Fibroblast of lung (primary cell): ENCODE results near the gene PRCD. TPM values are rescaled to one million over a fixed set of nuclear protein-coding genes. Genes with fewer than 3 reads are reported as not detected.
"Not testable (repeated sequence)": the region's sequence is repeated elsewhere in the genome, so short reads cannot be mapped to it uniquely, and the experiment has no call there.

Experiments
- DNase-seq, 2 donors: peaks; one replicate each; pipeline versions ENCODE4 v3.0.0 to v3.0.0-alpha.2; 2010; ENCODE audit warnings: low read depth in 2 of 2
- H2AFZ ChIP-seq: 2 replicates; pipeline ENCODE4 v1.5.1; 2012; ENCODE audit warnings: low read length, control low read depth, inconsistent platforms
- H3K27ac ChIP-seq: 2 replicates; pipeline ENCODE4 v1.5.1; 2011; ENCODE audit warnings: low read length, control low read depth; ENCODE audit not compliant: insufficient read depth
- H3K27me3 ChIP-seq: 2 replicates; pipeline ENCODE4 v1.5.1; 2011; ENCODE audit warnings: mild to moderate bottlenecking, low read length; ENCODE audit not compliant: control insufficient read depth, insufficient read depth
- H3K36me3 ChIP-seq: 2 replicates; pipeline ENCODE4 v1.5.1; 2011; ENCODE audit warnings: low read length; ENCODE audit not compliant: control insufficient read depth, insufficient read depth
- H3K4me1 ChIP-seq: 2 replicates; pipeline ENCODE4 v1.5.1; 2011; ENCODE audit warnings: low read length; ENCODE audit not compliant: control insufficient read depth, insufficient read depth; ENCODE audit errors: extremely low read depth
- H3K4me2 ChIP-seq: 2 replicates; pipeline ENCODE4 v1.5.1; 2011; ENCODE audit warnings: low read length, control low read depth; ENCODE audit not compliant: insufficient read depth; ENCODE audit errors: extremely low read depth
- H3K4me3 ChIP-seq, 4 experiments: fragments of 200-600 bp in 1 of 4; sonication (generic) in 1 of 4; replicated peaks in 1 of 4; 2 replicates each; pipeline ENCODE4 v1.5.1; 2011 to 2016; ENCODE audit warnings: low read length in 4 of 4, low read depth in 3 of 4, mild to moderate bottlenecking in 3 of 4, control low read depth in 2 of 4, inconsistent platforms in 1 of 4, mixed read lengths in 1 of 4; ENCODE audit not compliant: insufficient read depth in 1 of 4; ENCODE audit errors: control extremely low read depth in 1 of 4
- H3K79me2 ChIP-seq: 2 replicates; pipeline ENCODE4 v1.5.1; 2012; ENCODE audit warnings: mild to moderate bottlenecking, low read length, inconsistent platforms; ENCODE audit not compliant: control insufficient read depth, insufficient read depth
- H3K9ac ChIP-seq: 2 replicates; pipeline ENCODE4 v1.5.1; 2011; ENCODE audit warnings: mild to moderate bottlenecking, low read length, control low read depth; ENCODE audit not compliant: insufficient read depth
- H3K9me3 ChIP-seq: 2 replicates; pipeline ENCODE4 v1.5.1; 2012; ENCODE audit warnings: low read depth, low read length; ENCODE audit not compliant: control insufficient read depth, insufficient read depth
- H4K20me1 ChIP-seq: 2 replicates; pipeline ENCODE4 v1.5.1; 2011; ENCODE audit warnings: low read length; ENCODE audit not compliant: control insufficient read depth, insufficient read depth; ENCODE audit errors: extremely low read depth
- EZH2 ChIP-seq: IDR thresholded peaks from 2 replicates; pipeline ENCODE4 v1.5.1; 2012; ENCODE audit warnings: low read length, control low read depth, mild to moderate bottlenecking; ENCODE audit errors: missing control alignments
- polyA plus RNA-seq, 2 donors: library from polyadenylated mRNA; depleted of rRNA in 1 of 2; stranded (reverse) in 1 of 2; unstranded in 1 of 2; fragments of >200 nt; gene quantifications; 2 replicates each; pipeline ENCODE4 v1.2.1, GENCODE V29; 2011 to 2012; ENCODE audit warnings: missing spikeins in 1 of 2
- total RNA-seq: library from RNA; depleted of rRNA; stranded (reverse); fragments of >200 nt; gene quantifications from 2 replicates; pipeline ENCODE4 v1.2.1, GENCODE V29; 2014
- TF ChIP-seq, protein P1 (sequence below), 2 donors: IDR thresholded peaks in 1 of 2; conservative IDR thresholded peaks in 1 of 2; 1 replicate in 1 of 2; 2 replicates in 1 of 2; pipeline ENCODE4 v1.5.1; 2011 to 2012; ENCODE audit warnings: low read length in 2 of 2, control low read depth in 1 of 2, inconsistent platforms in 1 of 2, low read depth in 1 of 2, mild to moderate bottlenecking in 1 of 2

The PRCD gene
- total and polyA plus RNA-seq, 2 donors (not counting 1 experiment from before 2014, with no cell fraction given) = 0.89 to 4.3 TPM

- Histone ChIP-seq H3K27ac (peak overlapping the region; percentile 97), H3K9ac (no peak overlapping the region), H3K4me1 (peaks cover 43% of the 10 kb centered on the region), H2AFZ (no peak overlapping the region), H3K4me3 (no peak overlapping the region), H3K36me3 (peaks cover 3% of the 10 kb centered on the region), H4K20me1 (no peaks in the 10 kb centered on the region), H3K4me2 (no peak overlapping the region), H3K79me2 (no peaks in the 10 kb centered on the region), H3K9me3 (no peaks in the 10 kb centered on the region), H3K27me3 (no peaks in the 10 kb centered on the region)
- no peak for TF ChIP-seq EZH2
- TF ChIP-seq, protein P1, sequence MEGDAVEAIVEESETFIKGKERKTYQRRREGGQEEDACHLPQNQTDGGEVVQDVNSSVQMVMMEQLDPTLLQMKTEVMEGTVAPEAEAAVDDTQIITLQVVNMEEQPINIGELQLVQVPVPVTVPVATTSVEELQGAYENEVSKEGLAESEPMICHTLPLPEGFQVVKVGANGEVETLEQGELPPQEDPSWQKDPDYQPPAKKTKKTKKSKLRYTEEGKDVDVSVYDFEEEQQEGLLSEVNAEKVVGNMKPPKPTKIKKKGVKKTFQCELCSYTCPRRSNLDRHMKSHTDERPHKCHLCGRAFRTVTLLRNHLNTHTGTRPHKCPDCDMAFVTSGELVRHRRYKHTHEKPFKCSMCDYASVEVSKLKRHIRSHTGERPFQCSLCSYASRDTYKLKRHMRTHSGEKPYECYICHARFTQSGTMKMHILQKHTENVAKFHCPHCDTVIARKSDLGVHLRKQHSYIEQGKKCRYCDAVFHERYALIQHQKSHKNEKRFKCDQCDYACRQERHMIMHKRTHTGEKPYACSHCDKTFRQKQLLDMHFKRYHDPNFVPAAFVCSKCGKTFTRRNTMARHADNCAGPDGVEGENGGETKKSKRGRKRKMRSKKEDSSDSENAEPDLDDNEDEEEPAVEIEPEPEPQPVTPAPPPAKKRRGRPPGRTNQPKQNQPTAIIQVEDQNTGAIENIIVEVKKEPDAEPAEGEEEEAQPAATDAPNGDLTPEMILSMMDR (conservative IDR thresholded peaks at IDR 0.05 in 1 of 2, IDR thresholded peaks at IDR 0.05 in 1 of 2; ENCODE audit: low read depth in 1 of 2, low read length in 2 of 2) = no peak
- DNase-seq = no peak
These were observed 8.3 kb upstream of the PRCD start for GRCh38 chr17:76531486-76532038.

DNA sequence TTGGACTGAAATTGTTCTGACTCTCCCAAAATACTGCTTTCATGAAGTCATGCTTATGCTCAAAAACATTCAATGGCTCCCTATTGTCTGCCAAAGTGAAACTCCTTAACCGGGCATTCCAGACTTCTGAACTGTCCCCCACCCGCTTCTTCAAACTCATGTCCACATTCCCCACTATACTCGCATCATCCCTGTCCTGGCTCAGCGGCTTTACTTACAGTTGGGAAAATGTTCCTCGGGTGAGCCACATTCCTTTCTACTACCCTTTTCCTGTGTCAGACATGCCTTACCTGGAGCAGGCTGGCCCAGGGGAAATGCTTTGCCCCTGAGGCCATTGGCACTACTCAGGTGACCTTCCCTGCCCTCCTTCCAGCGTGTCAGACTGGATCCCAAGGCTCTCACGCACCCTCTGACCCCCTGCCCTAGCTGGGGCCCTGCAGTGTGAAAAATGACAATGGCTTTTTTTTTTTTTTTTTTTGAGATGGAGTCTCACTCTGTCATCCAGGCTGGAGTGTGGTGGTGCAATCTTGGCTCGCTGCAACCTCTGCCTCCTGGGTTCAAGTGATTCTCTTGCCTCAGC lies 7.7 kb upstream of the PRCD start:
- Histone ChIP-seq H3K4me1 (peaks cover 45% of the 10 kb centered on the region), H3K9ac (no peak overlapping the region), H3K27ac (no peak overlapping the region), H3K9me3 (no peaks in the 10 kb centered on the region), H3K79me2 (no peaks in the 10 kb centered on the region), H4K20me1 (no peaks in the 10 kb centered on the region), H3K27me3 (no peaks in the 10 kb centered on the region), H2AFZ (no peak overlapping the region), H3K4me2 (no peak overlapping the region), H3K36me3 (peaks cover 3% of the 10 kb centered on the region), H3K4me3 (no peak overlapping the region)
- DNase-seq = peak in 1 of 2 donors; percentile 56
- TF ChIP-seq EZH2 = no peak
- TF ChIP-seq, protein P1 (conservative IDR thresholded peaks at IDR 0.05 in 1 of 2, IDR thresholded peaks at IDR 0.05 in 1 of 2; ENCODE audit: low read depth in 1 of 2, low read length in 2 of 2) = no peak

GRCh38 chr17:76533640-76534359 lies 6.0 kb upstream of the PRCD start:
- H3K27me3 ChIP-seq, H3K79me2 ChIP-seq, DNase-seq, H3K36me3 ChIP-seq, H3K27ac ChIP-seq, H3K9ac ChIP-seq, H3K4me3 ChIP-seq, H4K20me1 ChIP-seq, H3K4me2 ChIP-seq, H2AFZ ChIP-seq, H3K9me3 ChIP-seq: not testable (repeated sequence)
- H3K4me1 ChIP-seq = peaks cover 33% of the 10 kb centered on the region
